ENCODE measurements around the gene GPR132. TPM values are rescaled to one million over a fixed set of nuclear protein-coding genes. Genes with fewer than 3 reads are reported as not detected.

Gene GPR132
- polyA plus RNA-seq, 1 donor from 2014 or later, result not detected

DNA sequence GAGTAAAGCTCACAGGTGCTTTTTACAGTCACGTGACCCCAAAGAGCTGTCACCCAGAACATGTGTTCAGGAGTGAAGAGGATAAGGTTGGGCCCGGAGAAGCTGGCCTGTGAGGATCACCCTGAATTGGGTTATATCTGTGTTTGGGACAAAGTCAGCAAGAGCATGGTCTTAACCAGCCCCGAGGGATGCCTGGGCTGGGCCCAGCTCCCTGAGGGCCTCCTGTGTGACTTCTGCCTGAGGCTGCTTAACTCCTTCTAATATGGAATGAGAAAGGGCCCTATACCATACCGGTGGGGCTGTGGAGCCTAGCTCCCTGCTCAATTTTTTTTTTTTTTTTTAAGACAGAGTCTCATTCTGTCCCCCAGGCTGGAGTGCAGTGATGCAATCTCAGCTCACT, 46.8 kb downstream of the GPR132 start:
- Histone ChIP-seq H2AFZ (ENCODE audit: low read depth, low read length) (no peak overlapping the region), H3F3A (ENCODE audit: insufficient read depth, low read length, poor library complexity, severe bottlenecking) (peaks cover 6% of the 10 kb centered on the region), H3K79me2 (replicated peaks; ENCODE audit: insufficient read depth, low read length) (peaks cover 60% of the 10 kb centered on the region), H3K27me3 (ENCODE audit: insufficient read depth, low read depth, low read length) (no peaks in the 10 kb centered on the region), H3K36me3 (ENCODE audit: insufficient read depth, low read length) (no peaks in the 10 kb centered on the region), H3K4me3 (ENCODE audit: low read length) (no peak overlapping the region), H3K9me2 (ENCODE audit: insufficient read depth, low read length) (no peaks in the 10 kb centered on the region), H4K20me1 (ENCODE audit: insufficient read depth) (no peaks in the 10 kb centered on the region), H3K4me2 (ENCODE audit: low read length) (no peak overlapping the region), H3K9ac (ENCODE audit: low read length) (no peak overlapping the region), H3K27ac (ENCODE audit: low read length) (no peak overlapping the region), H3K9me3 (ENCODE audit: low read length) (no peaks in the 10 kb centered on the region)
- no peak for TF ChIP-seq SMC3 (conservative IDR thresholded peaks at IDR 0.05; ENCODE audit: poor library complexity)
- TF ChIP-seq TAF1 (IDR thresholded peaks at IDR 0.05; ENCODE audit: low read depth), result no peak
- TF ChIP-seq, protein P1, sequence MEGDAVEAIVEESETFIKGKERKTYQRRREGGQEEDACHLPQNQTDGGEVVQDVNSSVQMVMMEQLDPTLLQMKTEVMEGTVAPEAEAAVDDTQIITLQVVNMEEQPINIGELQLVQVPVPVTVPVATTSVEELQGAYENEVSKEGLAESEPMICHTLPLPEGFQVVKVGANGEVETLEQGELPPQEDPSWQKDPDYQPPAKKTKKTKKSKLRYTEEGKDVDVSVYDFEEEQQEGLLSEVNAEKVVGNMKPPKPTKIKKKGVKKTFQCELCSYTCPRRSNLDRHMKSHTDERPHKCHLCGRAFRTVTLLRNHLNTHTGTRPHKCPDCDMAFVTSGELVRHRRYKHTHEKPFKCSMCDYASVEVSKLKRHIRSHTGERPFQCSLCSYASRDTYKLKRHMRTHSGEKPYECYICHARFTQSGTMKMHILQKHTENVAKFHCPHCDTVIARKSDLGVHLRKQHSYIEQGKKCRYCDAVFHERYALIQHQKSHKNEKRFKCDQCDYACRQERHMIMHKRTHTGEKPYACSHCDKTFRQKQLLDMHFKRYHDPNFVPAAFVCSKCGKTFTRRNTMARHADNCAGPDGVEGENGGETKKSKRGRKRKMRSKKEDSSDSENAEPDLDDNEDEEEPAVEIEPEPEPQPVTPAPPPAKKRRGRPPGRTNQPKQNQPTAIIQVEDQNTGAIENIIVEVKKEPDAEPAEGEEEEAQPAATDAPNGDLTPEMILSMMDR (IDR thresholded peaks at IDR 0.05; ENCODE audit: poor library complexity, severe bottlenecking), result no peak
- no peak for TF ChIP-seq EP300 (conservative IDR thresholded peaks at IDR 0.05; ENCODE audit: poor library complexity, severe bottlenecking)
- TF ChIP-seq MXI1 (conservative IDR thresholded peaks at IDR 0.05; ENCODE audit: poor library complexity, severe bottlenecking), result no peak
- no peak for TF ChIP-seq EZH2 (IDR thresholded peaks at IDR 0.05; ENCODE audit: borderline replicate concordance, insufficient read depth, low read length, poor library complexity, severe bottlenecking)
- no peak for TF ChIP-seq POLR2AphosphoS5 (IDR thresholded peaks at IDR 0.05)
- TF ChIP-seq RAD21 (conservative IDR thresholded peaks at IDR 0.05), result no peak
- TF ChIP-seq, protein P2, sequence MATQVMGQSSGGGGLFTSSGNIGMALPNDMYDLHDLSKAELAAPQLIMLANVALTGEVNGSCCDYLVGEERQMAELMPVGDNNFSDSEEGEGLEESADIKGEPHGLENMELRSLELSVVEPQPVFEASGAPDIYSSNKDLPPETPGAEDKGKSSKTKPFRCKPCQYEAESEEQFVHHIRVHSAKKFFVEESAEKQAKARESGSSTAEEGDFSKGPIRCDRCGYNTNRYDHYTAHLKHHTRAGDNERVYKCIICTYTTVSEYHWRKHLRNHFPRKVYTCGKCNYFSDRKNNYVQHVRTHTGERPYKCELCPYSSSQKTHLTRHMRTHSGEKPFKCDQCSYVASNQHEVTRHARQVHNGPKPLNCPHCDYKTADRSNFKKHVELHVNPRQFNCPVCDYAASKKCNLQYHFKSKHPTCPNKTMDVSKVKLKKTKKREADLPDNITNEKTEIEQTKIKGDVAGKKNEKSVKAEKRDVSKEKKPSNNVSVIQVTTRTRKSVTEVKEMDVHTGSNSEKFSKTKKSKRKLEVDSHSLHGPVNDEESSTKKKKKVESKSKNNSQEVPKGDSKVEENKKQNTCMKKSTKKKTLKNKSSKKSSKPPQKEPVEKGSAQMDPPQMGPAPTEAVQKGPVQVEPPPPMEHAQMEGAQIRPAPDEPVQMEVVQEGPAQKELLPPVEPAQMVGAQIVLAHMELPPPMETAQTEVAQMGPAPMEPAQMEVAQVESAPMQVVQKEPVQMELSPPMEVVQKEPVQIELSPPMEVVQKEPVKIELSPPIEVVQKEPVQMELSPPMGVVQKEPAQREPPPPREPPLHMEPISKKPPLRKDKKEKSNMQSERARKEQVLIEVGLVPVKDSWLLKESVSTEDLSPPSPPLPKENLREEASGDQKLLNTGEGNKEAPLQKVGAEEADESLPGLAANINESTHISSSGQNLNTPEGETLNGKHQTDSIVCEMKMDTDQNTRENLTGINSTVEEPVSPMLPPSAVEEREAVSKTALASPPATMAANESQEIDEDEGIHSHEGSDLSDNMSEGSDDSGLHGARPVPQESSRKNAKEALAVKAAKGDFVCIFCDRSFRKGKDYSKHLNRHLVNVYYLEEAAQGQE (IDR thresholded peaks at IDR 0.05; ENCODE audit: borderline replicate concordance), result no peak

DNA sequence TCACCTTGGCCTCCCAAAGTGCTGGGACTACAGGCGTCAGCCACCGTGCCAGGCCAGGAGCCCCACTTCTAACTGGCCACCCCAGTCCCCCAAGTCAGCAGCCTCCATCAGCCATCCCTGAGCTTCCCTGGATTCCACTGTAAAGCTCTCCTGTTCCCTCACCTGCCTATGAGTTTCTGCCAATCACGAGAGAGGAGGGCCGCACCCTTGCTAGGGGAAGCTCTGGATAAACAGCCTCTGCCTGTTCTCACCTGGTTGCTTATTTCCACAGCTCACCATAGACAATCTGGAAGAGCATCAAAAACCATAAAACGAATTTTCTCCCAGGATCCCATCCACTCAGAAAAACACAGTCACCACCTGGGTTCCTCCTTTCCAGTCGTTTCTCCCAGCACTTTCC, 49.3 kb downstream of the GPR132 start:
- Histone ChIP-seq H3K9me2 (ENCODE audit: insufficient read depth, low read length) (no peaks in the 10 kb centered on the region), H3K36me3 (ENCODE audit: insufficient read depth, low read length) (no peaks in the 10 kb centered on the region), H3K79me2 (replicated peaks; ENCODE audit: insufficient read depth, low read length) (peaks cover 71% of the 10 kb centered on the region), H2AFZ (ENCODE audit: low read depth, low read length) (no peak overlapping the region), H4K20me1 (ENCODE audit: insufficient read depth) (no peaks in the 10 kb centered on the region), H3K4me2 (ENCODE audit: low read length) (no peak overlapping the region), H3K4me3 (ENCODE audit: low read length) (no peak overlapping the region), H3K27ac (ENCODE audit: low read length) (no peak overlapping the region), H3K27me3 (ENCODE audit: insufficient read depth, low read depth, low read length) (no peaks in the 10 kb centered on the region), H3K9ac (ENCODE audit: low read length) (no peak overlapping the region), H3F3A (ENCODE audit: insufficient read depth, low read length, poor library complexity, severe bottlenecking) (no peaks in the 10 kb centered on the region), H3K9me3 (ENCODE audit: low read length) (no peaks in the 10 kb centered on the region)
- TF ChIP-seq EZH2 (IDR thresholded peaks at IDR 0.05; ENCODE audit: borderline replicate concordance, insufficient read depth, low read length, poor library complexity, severe bottlenecking) (no peak), MXI1 (conservative IDR thresholded peaks at IDR 0.05; ENCODE audit: poor library complexity, severe bottlenecking) (no peak), RAD21 (conservative IDR thresholded peaks at IDR 0.05) (no peak), POLR2AphosphoS5 (IDR thresholded peaks at IDR 0.05) (no peak), TAF1 (IDR thresholded peaks at IDR 0.05; ENCODE audit: low read depth) (no peak), EP300 (conservative IDR thresholded peaks at IDR 0.05; ENCODE audit: poor library complexity, severe bottlenecking) (no peak), SMC3 (conservative IDR thresholded peaks at IDR 0.05; ENCODE audit: poor library complexity) (no peak)
- TF ChIP-seq, protein P2 (IDR thresholded peaks at IDR 0.05; ENCODE audit: borderline replicate concordance), result no peak
- TF ChIP-seq, protein P1 (IDR thresholded peaks at IDR 0.05; ENCODE audit: poor library complexity, severe bottlenecking), result no peak
